Stimulated activated CD4-positive, alpha-beta T cell treated with anti-CD3 and anti-CD28 coated beads, Interleukin-4, amount 100 ng/mL, for 48 hours (primary cell): Measurements from ENCODE around the gene DPPA4.
"Not testable (repeated sequence)": the region's sequence is repeated elsewhere in the genome, so short reads cannot be mapped to it uniquely, and the experiment has no call there.

ENCODE experiments used
- DNase-seq, 2 donors: peaks; one replicate each; pipeline ENCODE4 v3.0.0-alpha.2; 2020; ENCODE audit warnings: low read depth in 2 of 2

DPPA4 gene, protein sequence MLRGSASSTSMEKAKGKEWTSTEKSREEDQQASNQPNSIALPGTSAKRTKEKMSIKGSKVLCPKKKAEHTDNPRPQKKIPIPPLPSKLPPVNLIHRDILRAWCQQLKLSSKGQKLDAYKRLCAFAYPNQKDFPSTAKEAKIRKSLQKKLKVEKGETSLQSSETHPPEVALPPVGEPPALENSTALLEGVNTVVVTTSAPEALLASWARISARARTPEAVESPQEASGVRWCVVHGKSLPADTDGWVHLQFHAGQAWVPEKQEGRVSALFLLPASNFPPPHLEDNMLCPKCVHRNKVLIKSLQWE

DNA sequence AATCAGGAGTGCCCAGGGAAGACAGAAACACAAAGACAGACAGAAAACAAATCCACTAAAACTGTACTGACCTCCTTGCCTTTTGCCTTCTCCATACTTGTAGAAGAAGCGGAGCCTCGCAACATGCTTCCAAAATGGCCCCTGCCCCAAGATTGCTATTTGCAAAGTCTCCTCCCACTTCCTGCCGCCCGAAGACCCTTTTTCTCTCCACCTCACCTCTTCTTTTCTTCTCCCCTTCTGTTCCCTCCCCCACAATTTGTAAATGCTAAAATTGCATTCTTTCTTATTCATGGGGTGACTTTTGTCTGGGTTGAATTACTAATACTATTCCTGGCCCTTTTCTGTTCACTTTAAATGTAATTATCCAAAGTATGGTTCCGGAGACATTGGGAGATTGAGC, at the start of gene DPPA4:
DPPA4 (minus strand) TSS at position 154 of the 400 bp plus-strand sequence; CDS start at position 125, 29 bp downstream.
- DNase-seq, result no peak

DNA sequence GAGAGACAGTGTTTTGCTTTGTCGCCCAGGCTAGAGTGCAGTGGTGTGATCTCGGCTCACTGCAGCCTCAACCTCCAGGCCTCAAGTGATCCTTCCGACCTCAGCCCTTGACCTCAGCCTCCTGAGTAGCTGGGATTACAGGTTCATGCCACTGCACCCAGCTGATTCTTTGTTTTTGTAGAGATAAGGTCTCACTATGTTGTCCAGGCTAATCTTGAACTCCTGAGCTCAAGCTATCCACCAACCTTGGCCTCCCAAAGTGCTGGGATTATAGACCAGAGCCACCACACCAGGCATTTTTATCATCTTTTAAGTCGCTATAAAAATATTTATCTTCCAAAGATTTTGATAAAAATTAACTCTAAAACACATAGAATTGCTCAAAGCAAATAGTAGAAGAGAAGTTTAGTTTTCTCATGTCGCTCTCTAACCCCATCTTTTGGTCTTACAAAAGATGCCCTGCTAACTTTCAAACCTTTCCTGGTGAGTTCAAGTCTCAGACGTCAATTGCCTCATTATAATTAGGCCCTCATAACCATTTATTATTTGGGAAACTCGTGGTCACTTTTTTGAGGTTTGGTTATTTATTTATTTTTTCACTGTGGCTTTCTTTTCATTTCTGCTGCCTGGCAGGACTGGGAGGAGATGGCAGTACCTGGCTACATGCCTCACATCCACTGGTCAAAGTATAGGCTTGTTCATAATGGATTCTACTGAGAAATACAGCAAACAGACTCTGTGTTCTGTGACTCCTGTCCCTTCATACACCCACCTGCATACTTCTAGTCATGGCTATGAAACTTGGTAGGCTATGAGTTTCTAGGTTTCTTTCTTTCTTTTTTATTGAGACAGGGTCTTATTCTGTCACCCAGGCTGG, 48.3 kb upstream of the DPPA4 start:
- no peak for DNase-seq

DNA sequence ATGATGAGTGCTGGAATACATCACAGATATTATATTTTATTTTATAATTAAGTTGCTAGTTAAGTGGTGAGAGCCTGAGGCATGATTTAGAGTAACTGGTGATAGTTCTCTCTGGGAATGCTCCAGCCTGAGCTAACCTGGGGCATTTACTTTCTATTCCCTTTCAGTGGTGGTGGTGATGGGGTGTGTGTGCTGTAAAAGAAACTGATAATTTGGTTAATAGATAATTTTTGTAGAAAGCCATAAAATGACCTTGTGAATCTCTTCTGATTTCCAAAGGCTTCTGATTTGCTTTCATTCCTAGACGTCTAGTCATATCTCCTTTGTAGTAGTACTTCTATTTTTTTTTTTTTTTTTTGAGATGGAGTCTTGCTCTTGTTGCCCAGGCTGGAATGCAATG, 46.8 kb upstream of the DPPA4 start:
- no peak for DNase-seq

DNA sequence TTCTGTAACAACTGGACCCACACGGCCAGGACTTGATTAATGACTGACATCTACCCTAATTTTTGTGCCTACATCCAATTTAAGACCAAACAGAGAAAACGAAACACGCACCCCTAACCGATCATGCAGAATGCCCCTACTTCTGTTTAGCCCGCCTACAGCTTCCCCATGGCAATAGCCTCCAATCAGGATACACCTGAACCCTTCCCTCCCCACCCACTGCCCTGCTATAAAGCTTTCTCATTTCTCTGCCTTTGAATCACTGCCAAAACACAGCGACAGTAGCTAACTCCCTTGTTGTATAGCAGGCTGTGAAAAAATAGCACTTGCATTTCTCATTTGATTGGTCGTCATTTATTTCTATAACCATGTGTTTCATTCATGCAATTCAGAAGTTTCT, 45.2 kb upstream of the DPPA4 start:
- no peak for DNase-seq

DNA sequence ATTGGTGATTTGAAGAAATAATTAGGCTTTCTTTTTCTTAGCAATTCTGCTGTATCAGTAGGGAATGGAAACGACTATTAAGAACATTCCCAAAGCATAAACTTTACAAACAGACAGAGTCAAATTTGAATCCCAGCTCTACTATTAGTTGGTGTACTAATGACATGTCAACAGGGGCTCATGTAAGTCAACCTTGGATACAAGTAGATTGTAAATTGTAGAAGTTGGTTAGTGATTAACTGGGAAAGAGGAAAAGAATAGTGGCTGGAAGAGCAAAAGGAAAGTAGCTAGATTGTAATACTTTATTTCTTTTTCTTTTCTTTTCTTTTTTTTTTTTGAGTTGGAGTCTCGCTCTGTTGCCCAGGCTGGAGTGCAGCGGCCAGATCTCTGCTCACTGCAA, 38.6 kb upstream of the DPPA4 start:
- DNase-seq, result no peak

DNA sequence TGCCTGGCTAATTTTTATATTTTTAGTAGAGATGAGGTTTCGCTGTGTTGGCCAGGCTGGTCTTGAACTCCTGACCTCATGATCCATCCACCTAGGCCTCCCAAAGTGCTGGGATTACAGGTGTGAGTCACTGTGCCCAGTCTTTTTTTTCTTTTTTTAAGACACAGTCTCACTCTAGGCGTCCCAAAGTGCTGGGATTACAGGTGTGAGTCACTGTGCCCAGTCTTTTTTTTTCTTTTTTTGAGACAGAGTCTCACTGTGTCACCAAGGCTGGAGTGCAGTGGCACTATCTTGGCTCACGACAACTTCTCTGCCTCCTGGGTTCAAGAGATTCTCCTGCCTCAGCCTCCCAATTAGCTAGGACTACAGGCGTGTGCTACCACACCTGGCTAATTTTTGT, 37.1 kb upstream of the DPPA4 start:
- not testable (repeated sequence) for DNase-seq

DNA sequence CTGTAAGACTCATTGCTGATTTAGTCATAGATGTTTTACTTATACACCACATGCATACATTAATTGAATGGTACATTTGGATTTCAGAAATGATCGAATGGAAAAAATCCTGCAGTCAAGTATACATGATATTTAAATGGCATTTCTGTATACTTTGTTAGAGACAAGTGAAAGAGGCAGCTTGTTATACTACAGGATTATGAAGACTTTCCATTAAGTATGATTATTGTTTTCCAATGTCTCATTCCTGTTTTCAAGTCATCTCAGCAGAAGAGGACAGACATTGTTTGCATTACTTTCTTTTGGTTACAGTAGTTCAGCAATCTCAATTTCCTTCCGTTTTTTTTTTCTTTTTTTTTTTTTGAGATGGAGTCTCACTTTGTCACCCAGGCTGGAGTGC, 36.6 kb upstream of the DPPA4 start:
- no peak for DNase-seq

DNA sequence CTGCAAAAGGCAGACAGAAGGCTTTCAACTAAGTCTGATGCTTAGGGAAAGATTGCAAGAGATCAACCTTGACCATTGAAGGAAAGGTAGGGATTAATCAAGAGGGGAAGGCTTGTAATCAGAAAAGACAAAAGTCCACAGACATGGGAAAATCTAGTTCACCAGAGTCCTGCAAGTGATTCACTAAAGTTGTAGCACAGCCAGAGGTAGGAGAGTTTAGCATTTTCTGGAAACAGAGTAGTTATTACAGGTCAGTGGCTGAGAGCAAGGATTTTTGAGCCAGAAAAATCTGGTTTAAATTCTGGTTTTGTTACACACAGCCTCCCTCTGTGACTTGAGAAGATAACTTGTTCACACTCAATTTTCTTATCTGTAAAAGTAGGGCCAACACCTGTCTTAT, 35.3 kb upstream of the DPPA4 start:
- no peak for DNase-seq

DNA sequence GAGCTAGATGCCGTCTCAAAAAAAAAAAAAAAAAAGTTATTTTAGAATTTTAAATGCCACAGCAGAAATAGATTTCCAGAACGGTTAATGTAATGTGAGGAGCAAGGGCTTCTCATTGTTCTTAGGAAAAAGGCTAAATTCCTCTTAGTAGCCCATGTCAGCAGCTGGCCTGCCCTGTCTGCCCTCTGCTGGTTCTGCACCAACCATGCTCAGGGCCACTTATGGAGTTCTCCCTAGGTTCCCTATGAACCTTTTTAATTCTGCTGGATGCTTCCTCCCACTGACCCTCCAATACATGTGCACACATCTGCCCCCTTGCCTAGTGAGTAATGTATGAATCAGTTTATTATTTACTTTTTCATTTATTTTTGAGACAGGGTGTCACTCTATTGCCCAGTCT, 32.2 kb upstream of the DPPA4 start:
- no peak for DNase-seq

DNA sequence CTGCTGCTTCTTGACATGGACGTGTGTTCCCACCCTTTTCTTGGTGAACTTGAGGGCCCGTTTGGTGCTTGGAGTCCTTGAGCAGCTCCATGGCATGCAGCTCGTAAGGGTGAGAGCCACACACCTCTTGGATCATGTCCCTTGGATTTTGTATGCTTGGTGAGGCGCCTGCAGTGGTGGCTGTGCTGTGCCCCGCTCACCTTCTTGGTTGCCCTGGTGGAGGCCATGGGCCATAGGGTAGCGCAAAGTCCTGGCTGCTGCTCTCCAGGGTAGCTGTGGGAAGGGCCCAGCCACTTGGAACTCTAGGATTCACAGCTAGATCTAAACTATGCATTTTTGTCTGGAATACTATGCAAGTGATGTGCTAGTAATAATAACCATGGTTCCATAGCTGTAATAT, 26.7 kb upstream of the DPPA4 start:
- DNase-seq, result no peak

DNA sequence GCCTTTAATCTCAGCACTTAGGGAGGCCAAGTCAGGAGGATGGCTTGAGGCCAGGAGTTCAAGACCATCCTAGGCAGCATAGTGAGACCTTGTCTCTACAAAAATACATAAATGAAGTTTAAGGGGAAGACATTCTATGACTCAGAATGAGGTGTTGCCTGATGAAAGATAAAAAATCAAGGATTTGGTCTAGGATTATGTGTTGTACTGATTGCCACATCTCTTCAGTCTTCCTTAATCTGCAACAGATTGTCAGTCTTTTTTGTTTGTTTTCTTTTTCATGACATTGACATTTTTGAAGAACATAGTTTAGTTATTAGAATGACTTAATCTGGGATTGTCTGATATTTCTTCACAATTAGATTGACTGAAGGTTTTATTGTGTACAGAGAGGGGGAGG, 26.3 kb upstream of the DPPA4 start:
- no peak for DNase-seq

DNA sequence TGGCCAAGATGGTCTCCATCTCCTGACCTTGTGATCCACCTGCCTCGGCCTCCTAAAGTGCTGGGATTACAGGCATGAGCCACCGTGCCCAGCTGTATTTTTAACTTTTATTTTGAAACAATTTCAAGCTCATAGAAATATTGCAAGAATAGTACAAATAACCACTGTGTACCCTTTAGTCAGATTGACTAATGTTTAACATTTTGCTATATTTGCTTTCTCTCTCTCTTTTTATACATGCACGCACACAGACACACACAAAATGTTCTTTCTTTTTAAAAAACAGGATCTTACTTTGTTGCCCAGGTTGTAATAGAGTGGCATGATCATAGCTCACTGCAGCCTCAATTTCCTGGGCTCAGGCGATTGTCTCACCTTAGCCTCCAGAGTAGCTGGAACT, 25.5 kb upstream of the DPPA4 start:
- DNase-seq, result no peak

DNA sequence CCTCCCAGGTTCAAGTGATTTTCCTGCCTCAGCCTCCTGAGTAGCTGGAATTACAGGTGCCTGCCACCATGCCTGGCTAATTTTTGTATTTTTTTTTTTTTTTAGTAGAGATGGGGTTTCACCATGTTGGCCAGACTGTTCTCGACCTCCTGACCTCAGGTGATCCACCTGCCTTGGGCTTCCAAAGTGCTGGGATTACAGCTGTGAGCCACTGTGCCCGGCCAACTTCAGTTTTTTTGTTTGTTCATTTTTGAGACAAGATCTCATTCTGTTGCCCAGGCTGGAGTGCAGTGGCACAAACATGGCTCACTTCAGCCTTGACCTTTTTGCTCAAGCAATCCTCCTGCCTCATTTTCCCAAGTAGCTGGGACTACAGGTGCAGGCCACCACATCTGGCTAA, 21.5 kb upstream of the DPPA4 start:
- not testable (repeated sequence) for DNase-seq

DNA sequence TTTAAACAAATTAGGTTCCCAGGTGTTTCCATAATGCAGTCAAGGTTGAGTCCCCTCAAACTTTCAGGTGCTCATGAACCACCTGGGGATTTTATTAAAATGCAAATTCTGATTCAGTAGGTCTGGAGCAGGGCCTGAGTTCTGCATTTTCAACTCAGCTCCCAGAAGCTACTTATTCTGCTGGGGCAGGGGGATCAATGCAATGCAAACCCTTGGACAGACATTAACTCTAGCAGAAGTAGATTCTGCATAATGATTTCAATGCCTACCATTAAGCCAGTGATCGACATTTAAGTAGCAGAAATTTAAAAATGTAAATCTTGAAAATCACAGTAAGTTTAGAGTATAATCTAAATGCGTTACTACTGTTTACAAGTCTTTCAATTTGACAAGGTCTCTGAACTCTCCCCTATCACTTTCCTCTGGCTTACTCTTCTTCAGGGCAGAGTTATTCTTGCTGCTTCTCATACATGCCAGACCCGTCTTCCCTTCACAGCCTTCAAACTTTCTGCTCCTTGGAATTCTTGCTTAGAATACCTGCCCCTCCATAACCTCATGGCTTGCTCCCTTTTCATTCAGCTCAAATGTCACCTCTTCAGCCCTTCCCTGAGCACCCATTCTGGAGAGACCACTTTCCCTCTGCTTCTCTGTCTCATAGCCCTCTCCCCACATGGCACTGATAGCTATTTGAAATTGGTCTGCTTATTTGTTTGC, 19.3 kb upstream of the DPPA4 start:
- DNase-seq, result no peak

DNA sequence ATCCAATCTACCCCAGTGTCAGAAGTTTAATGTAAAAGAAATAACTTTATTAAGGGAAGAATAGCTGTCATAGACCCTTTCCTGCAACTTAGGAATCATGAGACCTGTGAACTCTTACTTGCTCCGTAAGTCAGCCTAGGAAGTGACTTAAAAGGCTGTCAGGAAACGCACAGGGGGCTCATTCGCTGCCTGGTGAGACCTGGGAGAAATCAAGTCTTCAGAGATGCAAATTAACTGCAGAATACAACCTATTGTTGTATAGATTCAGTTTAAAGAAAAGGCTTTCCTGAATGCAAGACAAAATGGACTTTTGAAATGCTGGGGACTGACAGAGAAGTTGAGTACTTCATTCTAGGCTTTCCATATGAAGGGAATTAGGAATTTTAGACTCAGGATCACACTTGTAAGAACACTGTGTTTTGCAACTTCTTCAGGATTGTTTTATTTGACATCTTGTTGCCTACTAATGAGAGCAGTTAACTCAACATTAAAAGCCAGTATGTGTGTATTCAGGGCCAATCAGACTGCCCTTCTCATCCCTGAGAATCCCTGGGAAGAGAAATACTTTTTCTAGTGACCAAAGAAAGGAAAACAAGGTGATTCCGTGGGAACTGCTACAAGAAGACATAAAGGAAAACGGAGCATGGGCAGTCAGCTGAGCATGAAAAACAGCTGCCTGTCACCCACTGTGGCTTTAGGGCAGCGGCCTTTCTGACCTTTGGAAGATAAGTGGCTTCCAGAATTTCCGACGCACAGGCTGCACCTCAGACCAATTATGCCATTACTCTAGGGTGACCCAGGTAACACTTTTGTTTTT, 18.5 kb upstream of the DPPA4 start:
- no peak for DNase-seq

DNA sequence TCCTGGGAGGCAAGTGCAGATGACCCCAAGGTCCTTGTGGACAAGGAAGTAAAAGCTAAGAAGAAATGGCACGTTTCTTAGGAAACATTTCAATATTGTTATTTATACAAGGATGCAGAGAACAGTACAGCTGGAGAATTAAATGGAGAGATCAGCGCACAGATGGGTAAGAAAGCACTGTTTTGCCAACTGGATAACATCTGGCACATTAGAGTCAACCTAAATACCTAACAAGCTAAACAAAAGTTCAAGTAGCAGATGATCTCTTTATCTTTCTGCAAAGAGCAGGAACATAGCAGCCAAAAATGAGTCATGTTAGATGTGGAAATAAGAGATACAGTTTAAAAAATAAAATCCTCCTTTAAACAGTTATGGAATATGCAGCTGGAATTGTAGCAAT, 15.7 kb upstream of the DPPA4 start:
- no peak for DNase-seq

DNA sequence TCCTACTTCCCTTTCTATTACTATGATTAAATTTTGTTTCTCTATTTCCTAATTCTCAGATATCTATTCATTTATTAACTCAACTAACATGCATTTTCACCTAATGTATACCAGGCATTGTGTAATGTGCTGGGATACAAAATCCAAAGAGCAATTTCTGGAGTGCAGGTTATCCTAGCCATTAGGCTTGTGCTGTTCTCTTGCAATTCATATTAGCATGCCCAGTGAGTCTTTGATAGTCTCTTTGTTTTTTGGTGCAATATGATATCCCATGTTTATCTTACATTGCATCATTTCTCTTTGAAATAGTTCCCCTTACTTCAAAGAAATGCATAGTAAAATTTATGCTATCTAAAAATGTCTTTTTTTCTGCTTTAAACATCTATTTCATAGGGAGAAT, 13.9 kb upstream of the DPPA4 start:
- DNase-seq, result no peak

DNA sequence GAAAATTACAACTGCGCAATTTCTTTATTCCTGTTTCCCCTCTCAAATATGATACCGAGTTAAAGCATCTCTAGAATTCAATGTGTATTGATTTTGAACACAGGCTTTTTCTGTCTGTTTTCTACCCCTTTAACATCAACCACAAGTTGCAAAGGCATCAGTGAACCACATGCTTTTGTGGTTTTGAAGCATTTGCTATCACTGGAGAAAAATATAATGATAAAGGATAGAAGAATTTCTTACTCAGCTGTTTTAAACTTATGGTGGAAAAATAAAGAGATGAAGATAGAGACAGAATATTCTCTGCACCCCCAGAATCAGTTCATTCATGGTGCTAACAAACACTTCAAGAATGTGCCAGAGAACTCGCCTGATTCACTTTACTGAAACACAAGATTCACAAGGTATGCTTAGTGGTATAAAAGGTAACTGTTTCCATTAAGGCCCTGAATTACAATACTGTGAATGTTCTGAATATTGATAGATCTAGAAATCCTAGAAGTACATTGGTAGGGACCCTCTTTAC, 9.5 kb upstream of the DPPA4 start:
- no peak for DNase-seq

DNA sequence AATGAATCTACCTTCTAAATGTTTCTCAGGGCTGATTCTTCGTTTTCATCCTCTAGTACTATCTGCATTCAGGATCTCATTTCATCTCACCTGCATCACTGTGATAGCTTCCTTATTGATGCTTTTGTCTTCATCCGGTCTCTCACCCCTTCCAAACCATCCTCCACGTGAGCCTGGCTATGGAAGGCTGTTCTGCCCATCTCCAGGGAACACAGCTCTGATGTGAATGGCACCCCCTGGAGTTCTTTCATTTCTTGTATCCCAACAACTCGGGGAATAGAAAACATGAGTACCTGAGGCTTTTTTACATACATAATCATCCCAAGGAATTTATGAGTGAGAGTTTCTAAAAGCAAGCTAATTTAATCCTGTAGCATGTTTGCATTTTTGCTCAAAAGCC, 8.8 kb upstream of the DPPA4 start:
- no peak for DNase-seq

DNA sequence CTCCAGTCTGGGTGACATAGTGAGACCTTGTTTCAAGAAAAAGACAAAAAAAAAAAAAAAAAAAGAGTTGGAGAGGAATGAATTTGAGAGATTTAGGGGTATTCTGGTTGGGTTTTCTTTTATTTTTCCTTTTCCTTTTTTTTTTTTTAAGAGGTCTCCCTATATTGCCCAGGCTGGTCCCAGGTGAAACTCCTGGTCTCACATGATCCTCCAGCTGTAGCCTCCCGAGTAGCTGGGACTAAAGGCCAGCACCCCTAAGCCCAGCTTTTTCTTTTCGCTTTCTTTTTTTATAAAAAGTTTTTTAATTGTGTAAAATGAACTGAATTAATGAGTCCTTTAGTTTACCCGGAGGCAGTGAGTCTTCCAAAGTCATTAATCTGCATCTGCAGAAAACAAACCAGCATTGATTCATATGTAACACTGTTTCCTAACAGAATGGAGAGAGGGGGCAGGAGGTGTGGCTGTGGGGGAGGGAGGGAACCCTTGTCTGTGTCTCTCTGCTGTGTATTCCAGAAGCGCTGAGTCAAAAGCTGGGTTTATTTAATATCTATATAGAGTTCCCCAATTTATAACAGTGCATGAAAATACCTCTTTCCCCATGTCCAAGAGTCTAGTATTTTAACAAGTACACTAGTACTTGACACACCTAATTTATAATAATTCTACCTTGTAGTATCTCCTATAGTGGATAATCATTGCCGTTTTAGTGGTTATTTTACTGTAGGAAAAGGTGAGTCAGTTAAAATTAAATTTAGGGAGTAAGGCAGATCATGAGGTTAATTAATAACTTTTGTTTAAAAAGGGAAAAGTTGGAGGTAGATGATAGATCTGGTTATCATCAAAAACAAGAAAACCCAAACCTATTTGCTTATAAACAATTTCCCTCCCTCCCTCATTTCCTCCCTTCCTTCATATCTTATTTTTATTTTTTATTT, 2.6 kb upstream of the DPPA4 start:
- DNase-seq, result no peak
